Body of pancreas (tissue), 4 donors: ENCODE measurements around the gene SOCS3. TPM values are rescaled to one million over a fixed set of nuclear protein-coding genes. Genes with fewer than 3 reads are reported as not detected.

ENCODE experiments used
- ATAC-seq: fragments of 150-250 bp; one replicate; pipeline ENCODE4 v1.9.1; 2016
- DNase-seq, 4 donors: peaks; one replicate each; pipeline ENCODE4 v3.0.0-alpha.2; 2019
- H3K27ac ChIP-seq, 4 donors: fragments of 200-600 bp; sonication (generic); 1 replicate in 3 of 4; 2 replicates in 1 of 4; pipeline versions ENCODE4 v1.5.1 to v1.6.1; 2016 to 2019; ENCODE audit warnings: mild to moderate bottlenecking in 1 of 4, mixed read lengths in 1 of 4, moderate library complexity in 1 of 4
- H3K27me3 ChIP-seq, 2 donors: fragments of 200-600 bp; sonication (generic); one replicate each; pipeline ENCODE4 v1.6.0; 2016; ENCODE audit warnings: mild to moderate bottlenecking in 1 of 2
- H3K36me3 ChIP-seq, 2 donors: fragments of 200-600 bp; sonication (generic); replicated peaks in 1 of 2; 2 replicates each; pipeline ENCODE4 v1.5.1; 2016; ENCODE audit warnings: low read depth in 2 of 2; ENCODE audit not compliant: insufficient read depth in 1 of 2
- H3K4me1 ChIP-seq: fragments of 200-600 bp; sonication (generic); one replicate; pipeline ENCODE4 v1.6.0; 2016
- H3K4me3 ChIP-seq, 2 donors: fragments of 200-600 bp; sonication (generic); 1 replicate in 1 of 2; 2 replicates in 1 of 2; pipeline ENCODE4 v1.5.1; 2016 to 2019
- H3K9me3 ChIP-seq, 3 donors: fragments of 200-600 bp; sonication (generic); 1 replicate in 2 of 3; 2 replicates in 1 of 3; pipeline ENCODE4 v1.5.1; 2016
- POLR2A ChIP-seq, 3 donors: fragments of 450-650 bp; IDR thresholded peaks; one replicate each; pipeline ENCODE4 v1.6.1; 2016; ENCODE audit warnings: antibody characterized with exemption in 3 of 3, mild to moderate bottlenecking in 2 of 3
- WGBS, 2 donors: methylation state at CpG; one replicate each; pipeline ENCODE4 v1.1.5; 2017; 5-methylcytosine and 5-hydroxymethylcytosine counted together
- intact Hi-C: fragments of 100-400 bp; cut with DNase I; formaldehyde crosslinking; loops from one replicate; pipeline ENCODE4 v1.15.1; 2023
- total RNA-seq, 2 donors: library from RNA; depleted of rRNA; stranded (reverse); fragments of >200 nt; gene quantifications; one replicate each; pipeline ENCODE4 v1.1.0, GENCODE V29; 2016
- TF ChIP-seq, protein P1 (sequence below), 7 experiments: fragments of 450-650 bp in 4 of 7; fragments of 200-600 bp in 3 of 7; sonication (generic) in 3 of 7; IDR thresholded peaks; one replicate each; pipeline ENCODE4 v1.5.1; 2016 to 2019; ENCODE audit warnings: antibody characterized with exemption in 7 of 7

Gene SOCS3
- total RNA-seq, 2 donors from 2014 or later: 21.0 to 63.9 TPM

DNA sequence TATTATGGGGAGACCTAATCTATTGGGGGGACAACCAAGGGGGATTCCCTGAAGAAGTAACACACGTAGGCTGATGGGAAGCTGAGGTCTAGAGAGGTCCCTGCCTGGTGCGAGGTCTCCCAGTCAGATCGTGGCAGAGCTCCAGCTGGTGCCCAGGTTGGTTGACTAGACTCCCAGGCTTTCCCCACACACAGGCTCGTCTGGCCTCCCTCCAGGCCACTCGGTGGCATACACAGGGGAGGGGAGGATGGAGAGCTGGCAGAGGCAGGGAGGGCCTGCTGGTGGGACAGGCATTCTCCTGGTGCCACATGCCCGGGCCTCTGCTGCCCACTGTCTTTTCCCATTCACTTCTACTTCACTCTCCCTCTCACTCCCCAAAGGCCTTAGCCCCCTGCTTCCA, 8.5 kb upstream of the SOCS3 start:
- DNase-seq: peak in 2 of 4 donors; percentile 55 to 63
- H3K27me3 ChIP-seq: peaks cover 0 to 6% of the 10 kb centered on the region in 2 donors

DNA sequence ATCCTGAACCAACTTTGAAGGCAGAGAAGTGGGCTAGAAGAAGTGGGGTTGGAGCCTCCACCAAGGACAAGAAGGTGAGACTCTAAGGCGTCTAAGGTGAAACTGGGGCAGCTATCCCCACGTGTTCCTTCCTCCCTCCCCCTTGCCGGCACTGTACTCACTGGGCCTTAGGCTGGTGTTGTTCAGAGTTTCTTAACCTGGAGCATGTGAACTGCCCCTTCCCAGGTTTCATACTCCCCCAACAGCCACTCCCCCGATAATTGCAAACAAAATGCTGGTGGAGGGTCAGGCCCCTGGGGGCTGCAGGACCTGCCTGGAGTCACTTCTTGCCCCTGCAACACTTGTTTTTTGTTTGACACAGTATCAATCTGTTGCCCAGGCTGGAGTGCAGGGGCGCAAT, 7.3 kb upstream of the SOCS3 start:
- intact Hi-C loops: loop anchor here (5.0 kb wide), 1 partner anchor 55 kb away; no protein-coding TSS in a partner anchor
- WGBS, 2 donors: 67 to 76% methylated on average over 4 to 5 of the region's 5 CpGs

More for the DNA sequence above, 8.5 kb upstream of the SOCS3 start:
- Histone ChIP-seq H3K9me3 (no peaks in the 10 kb centered on the region), H3K27ac (no peak overlapping the region), H3K4me3 (no peak overlapping the region), H3K4me1 (no peaks in the 10 kb centered on the region), H3K36me3 (no peaks in the 10 kb centered on the region)
- intact Hi-C loops: loop anchor here (5.0 kb wide), 1 partner anchor 54 kb away; no protein-coding TSS in a partner anchor
- WGBS, 2 donors: 23 to 36% methylated on average over 5 to 6 of the region's 6 CpGs
- TF ChIP-seq, protein P1, sequence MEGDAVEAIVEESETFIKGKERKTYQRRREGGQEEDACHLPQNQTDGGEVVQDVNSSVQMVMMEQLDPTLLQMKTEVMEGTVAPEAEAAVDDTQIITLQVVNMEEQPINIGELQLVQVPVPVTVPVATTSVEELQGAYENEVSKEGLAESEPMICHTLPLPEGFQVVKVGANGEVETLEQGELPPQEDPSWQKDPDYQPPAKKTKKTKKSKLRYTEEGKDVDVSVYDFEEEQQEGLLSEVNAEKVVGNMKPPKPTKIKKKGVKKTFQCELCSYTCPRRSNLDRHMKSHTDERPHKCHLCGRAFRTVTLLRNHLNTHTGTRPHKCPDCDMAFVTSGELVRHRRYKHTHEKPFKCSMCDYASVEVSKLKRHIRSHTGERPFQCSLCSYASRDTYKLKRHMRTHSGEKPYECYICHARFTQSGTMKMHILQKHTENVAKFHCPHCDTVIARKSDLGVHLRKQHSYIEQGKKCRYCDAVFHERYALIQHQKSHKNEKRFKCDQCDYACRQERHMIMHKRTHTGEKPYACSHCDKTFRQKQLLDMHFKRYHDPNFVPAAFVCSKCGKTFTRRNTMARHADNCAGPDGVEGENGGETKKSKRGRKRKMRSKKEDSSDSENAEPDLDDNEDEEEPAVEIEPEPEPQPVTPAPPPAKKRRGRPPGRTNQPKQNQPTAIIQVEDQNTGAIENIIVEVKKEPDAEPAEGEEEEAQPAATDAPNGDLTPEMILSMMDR (IDR thresholded peaks at IDR 0.05): no peak
- no peak for TF ChIP-seq POLR2A (IDR thresholded peaks at IDR 0.05)
- peak; percentile 19 for ATAC-seq

DNA sequence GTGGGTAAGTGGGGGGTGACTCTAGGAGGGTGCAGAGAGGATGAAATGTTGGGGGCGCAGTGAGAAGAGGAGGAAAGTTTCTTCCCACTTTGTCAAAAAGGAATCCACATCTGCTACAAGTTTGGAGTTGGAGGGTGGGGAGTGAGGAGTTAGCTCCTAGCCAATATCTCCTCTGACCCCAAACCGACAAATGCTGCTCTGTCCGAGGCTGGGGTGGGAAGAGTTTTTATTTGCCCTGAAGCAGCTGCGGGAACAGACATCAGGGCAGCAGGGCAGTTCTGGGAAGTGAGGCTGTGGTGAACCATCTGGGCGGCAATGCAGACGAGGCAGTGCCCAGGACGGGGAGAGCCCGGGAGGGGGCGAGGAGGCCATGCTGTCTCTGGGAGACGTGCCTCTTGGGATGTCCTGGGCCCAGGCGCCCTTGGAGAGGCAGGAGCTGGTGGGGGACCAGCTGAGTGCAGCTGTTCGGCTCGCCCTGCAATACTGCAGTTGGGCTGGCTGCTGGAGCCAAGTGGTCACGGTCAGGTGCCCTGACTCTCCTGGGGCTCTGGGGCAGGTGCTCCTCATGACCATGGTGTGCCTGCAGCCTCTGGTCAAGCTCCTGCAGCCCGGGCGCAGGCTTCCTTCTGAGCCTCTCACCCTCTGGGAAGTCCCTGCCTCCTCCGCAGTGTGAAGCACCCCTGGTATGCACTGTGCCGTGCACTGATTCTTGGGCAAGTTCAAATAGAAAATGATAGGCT, 6.4 kb upstream of the SOCS3 start:
- no peaks in the 10 kb centered on the region for H3K9me3 ChIP-seq
- H3K4me3 ChIP-seq: no peak overlapping the region
- H3K36me3 ChIP-seq: no peaks in the 10 kb centered on the region
- no peaks in the 10 kb centered on the region for H3K4me1 ChIP-seq
- ATAC-seq (no peak), DNase-seq (no peak)
- TF ChIP-seq POLR2A (IDR thresholded peaks at IDR 0.05): no peak
- intact Hi-C loops: loop anchor here (5.0 kb wide), 1 partner anchor 56 kb away; no protein-coding TSS in a partner anchor
- peaks cover 0 to 6% of the 10 kb centered on the region in 2 donors for H3K27me3 ChIP-seq
- 54 to 58% methylated on average over 11 to 15 of the region's 18 CpGs for WGBS, 2 donors
- no peak overlapping the region for H3K27ac ChIP-seq

More for the DNA sequence above, 7.3 kb upstream of the SOCS3 start:
- Histone ChIP-seq H3K27ac (no peak overlapping the region), H3K9me3 (no peaks in the 10 kb centered on the region), H3K4me1 (no peaks in the 10 kb centered on the region), H3K36me3 (no peaks in the 10 kb centered on the region), H3K27me3 (peaks cover 0 to 6% of the 10 kb centered on the region in 2 donors), H3K4me3 (no peak overlapping the region)
- ATAC-seq: no peak
- TF ChIP-seq, protein P1 (IDR thresholded peaks at IDR 0.05): no peak
- TF ChIP-seq POLR2A (IDR thresholded peaks at IDR 0.05): no peak
- DNase-seq: no peak

DNA sequence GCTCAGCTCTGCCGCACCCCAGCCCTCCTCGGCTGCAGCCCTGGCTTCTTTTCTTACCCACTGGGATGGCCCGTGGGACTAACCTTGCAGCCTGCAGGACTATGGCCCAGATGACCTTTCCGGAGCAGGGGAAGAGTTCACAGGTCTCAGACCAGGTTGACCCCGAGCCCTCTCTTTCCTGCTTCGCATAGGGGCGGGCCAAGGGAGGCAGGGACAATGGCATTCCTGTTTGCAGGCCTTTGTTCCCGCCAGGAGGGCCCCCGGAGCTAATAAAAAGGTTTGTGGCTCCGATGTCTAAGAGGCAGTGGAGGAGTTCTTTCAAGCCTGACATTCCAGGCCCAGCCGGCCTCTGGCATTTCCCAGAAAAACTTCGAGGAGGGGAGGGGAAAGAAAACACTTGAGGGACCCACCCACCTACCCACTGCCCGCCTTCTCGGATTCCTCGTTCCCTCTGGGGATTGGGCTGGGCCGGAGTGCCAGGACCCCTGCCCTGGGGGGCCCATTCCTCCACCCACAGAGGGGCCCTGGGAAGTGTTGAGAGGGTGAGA, 5.8 kb upstream of the SOCS3 start:
- 49 to 56% methylated on average over 7 to 16 of the region's 16 CpGs for WGBS, 2 donors
- no peak for DNase-seq
- no peak for ATAC-seq
- TF ChIP-seq POLR2A (IDR thresholded peaks at IDR 0.05): no peak
- TF ChIP-seq, protein P1 (IDR thresholded peaks at IDR 0.05): no peak
- no peak overlapping the region for H3K27ac ChIP-seq
- H3K27me3 ChIP-seq: peaks cover 0 to 6% of the 10 kb centered on the region in 2 donors
- intact Hi-C loops: loop anchor here (5.0 kb wide), 1 partner anchor 57 kb away; no protein-coding TSS in a partner anchor
- no peaks in the 10 kb centered on the region for H3K9me3 ChIP-seq
- H3K36me3 ChIP-seq: no peaks in the 10 kb centered on the region
- peaks cover 5% of the 10 kb centered on the region for H3K4me1 ChIP-seq
- H3K4me3 ChIP-seq: no peak overlapping the region

DNA sequence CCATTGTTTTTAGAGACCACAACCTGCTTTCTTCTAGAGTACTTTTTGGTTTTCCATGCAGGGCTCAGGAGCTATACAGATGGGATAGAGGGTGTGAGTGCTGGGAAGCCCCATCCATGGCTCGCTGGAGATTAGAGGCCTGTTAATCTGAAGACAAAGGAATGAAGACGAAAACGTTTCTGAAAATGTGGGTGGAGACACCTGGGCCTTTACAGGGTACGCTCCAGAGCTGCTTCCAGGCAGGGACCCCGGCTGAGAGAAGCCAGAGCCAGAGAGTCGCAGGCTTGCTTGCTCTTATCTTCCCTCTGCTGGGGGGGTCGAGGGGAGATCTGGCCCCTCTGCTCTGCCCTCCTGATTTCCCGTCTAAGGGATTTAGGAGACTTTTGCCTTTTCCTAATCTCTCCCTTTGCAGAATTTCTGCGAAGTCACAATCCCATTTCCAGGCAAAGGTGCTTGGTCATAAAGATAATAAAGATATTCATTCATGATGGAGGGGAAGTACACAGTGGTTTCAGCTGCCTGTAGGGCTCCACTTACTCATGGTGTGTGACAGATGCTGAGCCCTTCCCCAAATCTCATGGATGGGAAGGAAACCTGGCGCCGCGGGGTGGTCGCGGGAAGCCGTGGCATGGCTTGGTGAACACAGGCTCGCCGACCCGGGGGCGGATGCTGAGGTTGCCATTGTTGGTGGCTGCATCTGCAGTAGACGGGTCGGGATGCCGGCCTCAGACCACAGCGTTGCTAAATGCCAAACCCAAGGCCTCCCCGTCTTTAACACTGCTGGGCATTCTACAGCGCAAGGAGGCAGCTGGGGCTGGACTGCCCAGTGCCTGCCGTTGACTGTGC, 4.8 kb upstream of the SOCS3 start:
- TF ChIP-seq, protein P1 (IDR thresholded peaks at IDR 0.05): no peak
- no peak for TF ChIP-seq POLR2A (IDR thresholded peaks at IDR 0.05)
- intact Hi-C loops: loop anchor here (5.0 kb wide), 1 partner anchor 58 kb away; no protein-coding TSS in a partner anchor
- Histone ChIP-seq H3K4me3 (no peak overlapping the region), H3K36me3 (no peaks in the 10 kb centered on the region), H3K9me3 (no peaks in the 10 kb centered on the region), H3K4me1 (peaks cover 11% of the 10 kb centered on the region), H3K27me3 (peaks cover 0 to 6% of the 10 kb centered on the region in 2 donors), H3K27ac (no peak overlapping the region)
- WGBS, 2 donors: 49 to 58% methylated on average over 10 to 26 of the region's 26 CpGs
- ATAC-seq (no peak), DNase-seq (no peak)
